Liver (tissue), 9 donors: ENCODE results near the gene VWF. TPM values are rescaled to one million over a fixed set of nuclear protein-coding genes. Genes with fewer than 3 reads are reported as not detected.
"Not testable (repeated sequence)": the region's sequence is repeated elsewhere in the genome, so short reads cannot be mapped to it uniquely, and the experiment has no call there.

ENCODE experiments used
- DNase-seq: peaks from one replicate; pipeline ENCODE4 v3.0.0-alpha.2; 2017; ENCODE audit warnings: low spot score
- H3K27ac ChIP-seq, 2 donors: one replicate each; pipeline ENCODE4 v1.7.0; 2013; ENCODE audit warnings: inconsistent platforms in 2 of 2, low read length in 2 of 2, control low read depth in 1 of 2, low read depth in 1 of 2, mild to moderate bottlenecking in 1 of 2
- H3K27me3 ChIP-seq, 4 donors: one replicate each; pipeline versions ENCODE4 v1.6.1 to v1.7.0; 2013; ENCODE audit warnings: low read length in 3 of 4, inconsistent platforms in 1 of 4, mild to moderate bottlenecking in 1 of 4, moderate library complexity in 1 of 4; ENCODE audit not compliant: control insufficient read depth in 4 of 4, insufficient read depth in 4 of 4
- H3K36me3 ChIP-seq, 4 donors: one replicate each; pipeline versions ENCODE4 v1.6.1 to v1.7.0; 2013; ENCODE audit warnings: low read length in 3 of 4, mild to moderate bottlenecking in 3 of 4, low read depth in 1 of 4, moderate library complexity in 1 of 4; ENCODE audit not compliant: control insufficient read depth in 4 of 4, insufficient read depth in 3 of 4
- H3K4me1 ChIP-seq, 4 donors: one replicate each; pipeline versions ENCODE4 v1.6.1 to v1.7.0; 2013; ENCODE audit warnings: low read length in 3 of 4, mild to moderate bottlenecking in 3 of 4, moderate library complexity in 1 of 4; ENCODE audit not compliant: control insufficient read depth in 4 of 4, insufficient read depth in 4 of 4
- H3K4me3 ChIP-seq, 3 donors: one replicate each; pipeline versions ENCODE4 v1.6.1 to v1.7.0; 2013; ENCODE audit warnings: low read length in 3 of 3, control low read depth in 1 of 3, low read depth in 1 of 3, mild to moderate bottlenecking in 1 of 3
- H3K9ac ChIP-seq, 2 donors: one replicate each; pipeline ENCODE4 v1.7.0; 2013; ENCODE audit warnings: low read length in 2 of 2, mild to moderate bottlenecking in 2 of 2, moderate library complexity in 2 of 2, control low read depth in 1 of 2, low read depth in 1 of 2
- H3K9me3 ChIP-seq, 4 donors: one replicate each; pipeline versions ENCODE4 v1.6.1 to v1.7.0; 2013; ENCODE audit warnings: low read length in 3 of 4; ENCODE audit not compliant: control insufficient read depth in 4 of 4
- FOXA2 ChIP-seq: IDR thresholded peaks from 2 replicates; pipeline ENCODE4 v1.6.1; 2016; ENCODE audit warnings: antibody characterized with exemption
- JUND ChIP-seq, 2 donors: IDR thresholded peaks; 2 replicates each; pipeline ENCODE4 v1.6.1; 2016; ENCODE audit warnings: antibody characterized with exemption in 2 of 2
- MAX ChIP-seq: IDR thresholded peaks from 2 replicates; pipeline ENCODE4 v1.6.1; 2016; ENCODE audit warnings: antibody characterized with exemption
- ZBTB33 ChIP-seq: IDR thresholded peaks from 2 replicates; pipeline ENCODE4 v1.6.1; 2016; ENCODE audit warnings: antibody characterized with exemption
- WGBS: extraction: QIAGEN DNeasy Blood & Tissue Kit; methylation state at CpG from one replicate; pipeline ENCODE4 v1.1.7; 2013; 5-methylcytosine and 5-hydroxymethylcytosine counted together
- polyA plus RNA-seq, 2 donors: library from polyadenylated mRNA; stranded (reverse) in 1 of 2; unstranded in 1 of 2; fragments of 200-250 nt in 1 of 2; fragments of >200 nt in 1 of 2; fragmentation: Nextera tagmentation in 1 of 2; extraction: Ambion mirVana in 1 of 2; gene quantifications; one replicate each; pipeline versions ENCODE4 v1.2.1 to v1.2.3, GENCODE V29; 2013 to 2015
- total RNA-seq, 2 donors: library from RNA; depleted of rRNA; stranded (reverse); fragments of >200 nt; gene quantifications; one replicate each; pipeline ENCODE4 v1.2.3, GENCODE V29; 2014
- donor health status: healthy.
- donor health status: healthy.
- donor health status: healthy.
- donor health status: healthy.
- donor health status: healthy.

The VWF gene
- total and polyA plus RNA-seq, 4 donors: 2.1 to 10.8 (median 4.0) TPM

- TF ChIP-seq ZBTB33 (no peak), JUND (IDR thresholded peaks at IDR 0.05) (no peak), FOXA2 (no peak), MAX (no peak)
Measured at GRCh38 chr12:6016756-6017155, 107.7 kb downstream of the VWF start (continued).

- not testable (repeated sequence) for H3K27ac ChIP-seq, H3K4me3 ChIP-seq, H3K9me3 ChIP-seq, H3K4me1 ChIP-seq, H3K36me3 ChIP-seq, H3K27me3 ChIP-seq, DNase-seq, H3K9ac ChIP-seq
- WGBS: 96% methylated on average over 12 of the region's 12 CpGs
Measured at GRCh38 chr12:6016004-6016403, 108.5 kb downstream of the VWF start.

GRCh38 chr12:6015271-6015670, 109.2 kb downstream of the VWF start:
- H3K27ac ChIP-seq, H3K4me1 ChIP-seq, H3K36me3 ChIP-seq, H3K4me3 ChIP-seq, H3K27me3 ChIP-seq, DNase-seq, H3K9ac ChIP-seq, H3K9me3 ChIP-seq: not testable (repeated sequence)
- WGBS: 53% methylated on average over 3 of the region's 3 CpGs

GRCh38 chr12:6010631-6011350, 113.7 kb downstream of the VWF start:
- H3K9me3 ChIP-seq, H3K4me3 ChIP-seq, DNase-seq, H3K9ac ChIP-seq, H3K27ac ChIP-seq, H3K27me3 ChIP-seq, H3K36me3 ChIP-seq, H3K4me1 ChIP-seq: not testable (repeated sequence)
- 90% methylated on average over 4 of the region's 4 CpGs for WGBS

- TF ChIP-seq ZBTB33: no peak
- TF ChIP-seq FOXA2: no peak
- TF ChIP-seq JUND (IDR thresholded peaks at IDR 0.05): no peak
- Histone ChIP-seq H3K9ac (no peak overlapping the region), H3K4me3 (no peak overlapping the region), H3K36me3 (no peaks in the 10 kb centered on the region), H3K27ac (no peak overlapping the region), H3K4me1 (no peaks in the 10 kb centered on the region), H3K9me3 (no peaks in the 10 kb centered on the region), H3K27me3 (no peaks in the 10 kb centered on the region)
- DNase-seq: no peak
- 95% methylated on average over 3 of the region's 3 CpGs for WGBS
Measured at GRCh38 chr12:5997260-5997659, 127.2 kb downstream of the VWF start.
